ENCODE measurements around the gene GAREM2. TPM values are rescaled to one million over a fixed set of nuclear protein-coding genes. Genes with fewer than 3 reads are reported as not detected.

The GAREM2 gene
- polyA plus RNA-seq, 1 donor (not counting 4 experiments of a cell fraction or from before 2014, with no cell fraction given), result 0.03 TPM

DNA sequence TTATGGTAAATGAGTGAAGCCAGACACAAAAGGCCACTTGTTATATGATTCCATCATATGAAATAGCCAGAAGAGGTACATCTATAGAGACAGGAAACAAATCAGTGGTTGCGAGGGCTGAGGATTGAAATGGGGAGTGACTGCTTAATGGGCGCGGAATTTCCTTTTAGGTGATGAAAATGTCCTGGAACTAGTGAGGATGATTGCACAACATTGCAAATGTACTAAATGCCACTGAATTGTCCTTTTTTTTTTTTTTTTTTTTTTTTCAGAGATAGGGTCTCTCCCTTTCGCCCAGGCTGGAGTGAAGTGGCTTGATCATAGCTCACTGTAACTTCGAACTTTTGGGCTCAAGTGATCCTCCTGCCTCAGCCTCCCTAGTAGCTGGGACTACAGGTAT lies 15.3 kb upstream of the GAREM2 start:
- no peak overlapping the region for H3K9ac ChIP-seq (ENCODE audit: control insufficient read depth, extremely low read depth, insufficient read depth, low read length)
- no peak for DNase-seq (ENCODE audit: low read depth, low spot score)
- no peaks in the 10 kb centered on the region for H3K4me1 ChIP-seq (ENCODE audit: control insufficient read depth, extremely low read depth, insufficient read depth, low read length)
- H2AFZ ChIP-seq (ENCODE audit: control insufficient read depth, low read length), result no peak overlapping the region
- no peak overlapping the region for H3K4me3 ChIP-seq (ENCODE audit: control insufficient read depth in 2 of 3, extremely low read depth in 1 of 3, insufficient read depth in 2 of 3, low read depth in 1 of 3, low read length in 3 of 3)
- TF ChIP-seq, protein P1, sequence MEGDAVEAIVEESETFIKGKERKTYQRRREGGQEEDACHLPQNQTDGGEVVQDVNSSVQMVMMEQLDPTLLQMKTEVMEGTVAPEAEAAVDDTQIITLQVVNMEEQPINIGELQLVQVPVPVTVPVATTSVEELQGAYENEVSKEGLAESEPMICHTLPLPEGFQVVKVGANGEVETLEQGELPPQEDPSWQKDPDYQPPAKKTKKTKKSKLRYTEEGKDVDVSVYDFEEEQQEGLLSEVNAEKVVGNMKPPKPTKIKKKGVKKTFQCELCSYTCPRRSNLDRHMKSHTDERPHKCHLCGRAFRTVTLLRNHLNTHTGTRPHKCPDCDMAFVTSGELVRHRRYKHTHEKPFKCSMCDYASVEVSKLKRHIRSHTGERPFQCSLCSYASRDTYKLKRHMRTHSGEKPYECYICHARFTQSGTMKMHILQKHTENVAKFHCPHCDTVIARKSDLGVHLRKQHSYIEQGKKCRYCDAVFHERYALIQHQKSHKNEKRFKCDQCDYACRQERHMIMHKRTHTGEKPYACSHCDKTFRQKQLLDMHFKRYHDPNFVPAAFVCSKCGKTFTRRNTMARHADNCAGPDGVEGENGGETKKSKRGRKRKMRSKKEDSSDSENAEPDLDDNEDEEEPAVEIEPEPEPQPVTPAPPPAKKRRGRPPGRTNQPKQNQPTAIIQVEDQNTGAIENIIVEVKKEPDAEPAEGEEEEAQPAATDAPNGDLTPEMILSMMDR (optimal IDR thresholded peaks at IDR 0.05 in 1 of 3, IDR thresholded peaks at IDR 0.05 in 1 of 3, conservative IDR thresholded peaks at IDR 0.05 in 1 of 3; ENCODE audit: extremely low read depth in 1 of 3, insufficient read depth in 2 of 3, low read length in 3 of 3), result no peak
- no peak for TF ChIP-seq EZH2 (IDR thresholded peaks at IDR 0.05; ENCODE audit: low read length)
- H3K27ac ChIP-seq (ENCODE audit: control insufficient read depth, insufficient read depth, low read length), result no peak overlapping the region
- no peak for FAIRE-seq
- H3K9me1 ChIP-seq (ENCODE audit: control insufficient read depth, extremely low read depth, insufficient read depth, low read length), result no peaks in the 10 kb centered on the region
- no peaks in the 10 kb centered on the region for H4K20me1 ChIP-seq (ENCODE audit: control insufficient read depth, extremely low read depth, insufficient read depth, low read length)
- no peak overlapping the region for H3K4me2 ChIP-seq (ENCODE audit: control insufficient read depth, extremely low read depth, insufficient read depth, low read depth, low read length)
- H3K79me2 ChIP-seq (ENCODE audit: control insufficient read depth, insufficient read depth, low read length), result no peaks in the 10 kb centered on the region
- no peaks in the 10 kb centered on the region for H3K27me3 ChIP-seq (ENCODE audit: control insufficient read depth, extremely low read depth, insufficient read depth, low read length)
- no peaks in the 10 kb centered on the region for H3K9me3 ChIP-seq (ENCODE audit: control insufficient read depth, low read depth, low read length)
- H3K36me3 ChIP-seq (ENCODE audit: control insufficient read depth in 2 of 2, extremely low read depth in 1 of 2, insufficient read depth in 2 of 2, low read length in 2 of 2), result no peaks in the 10 kb centered on the region
- dilution Hi-C loops (cut with MboI; ENCODE audit: extremely low pct_ligation_motif_present, low sequenced_read_pairs), result no loop called here

GRCh38 chr2:26161926-26162325 lies 11.0 kb upstream of the GAREM2 start:
- H3K4me3 ChIP-seq (ENCODE audit: control insufficient read depth in 2 of 3, extremely low read depth in 1 of 3, insufficient read depth in 2 of 3, low read depth in 1 of 3, low read length in 3 of 3), result no peak overlapping the region
- TF ChIP-seq, protein P1 (optimal IDR thresholded peaks at IDR 0.05 in 1 of 3, IDR thresholded peaks at IDR 0.05 in 1 of 3, conservative IDR thresholded peaks at IDR 0.05 in 1 of 3; ENCODE audit: extremely low read depth in 1 of 3, insufficient read depth in 2 of 3, low read length in 3 of 3), result no peak
- TF ChIP-seq EZH2 (IDR thresholded peaks at IDR 0.05; ENCODE audit: low read length), result no peak
- no peaks in the 10 kb centered on the region for H3K27me3 ChIP-seq (ENCODE audit: control insufficient read depth, extremely low read depth, insufficient read depth, low read length)
- no peaks in the 10 kb centered on the region for H3K79me2 ChIP-seq (ENCODE audit: control insufficient read depth, insufficient read depth, low read length)
- H2AFZ ChIP-seq (ENCODE audit: control insufficient read depth, low read length), result no peak overlapping the region
- no peak overlapping the region for H3K27ac ChIP-seq (ENCODE audit: control insufficient read depth, insufficient read depth, low read length)
- dilution Hi-C loops (cut with MboI; ENCODE audit: extremely low pct_ligation_motif_present, low sequenced_read_pairs), result no loop called here
- FAIRE-seq (no peak), DNase-seq (ENCODE audit: low read depth, low spot score) (no peak)
- H3K9me3 ChIP-seq (ENCODE audit: control insufficient read depth, low read depth, low read length), result no peaks in the 10 kb centered on the region
- H3K9me1 ChIP-seq (ENCODE audit: control insufficient read depth, extremely low read depth, insufficient read depth, low read length), result no peaks in the 10 kb centered on the region
- H4K20me1 ChIP-seq (ENCODE audit: control insufficient read depth, extremely low read depth, insufficient read depth, low read length), result no peaks in the 10 kb centered on the region
- H3K4me2 ChIP-seq (ENCODE audit: control insufficient read depth, extremely low read depth, insufficient read depth, low read depth, low read length), result no peak overlapping the region
- no peaks in the 10 kb centered on the region for H3K4me1 ChIP-seq (ENCODE audit: control insufficient read depth, extremely low read depth, insufficient read depth, low read length)
- no peak overlapping the region for H3K9ac ChIP-seq (ENCODE audit: control insufficient read depth, extremely low read depth, insufficient read depth, low read length)
- H3K36me3 ChIP-seq (ENCODE audit: control insufficient read depth in 2 of 2, extremely low read depth in 1 of 2, insufficient read depth in 2 of 2, low read length in 2 of 2), result no peaks in the 10 kb centered on the region
